Stimulated activated CD4-positive, alpha-beta T cell treated with anti-CD3 and anti-CD28 coated beads, Interleukin-15, amount 100 ng/mL, for 48 hours (primary cell): Measurements from ENCODE around the gene BCL2L11.

Source experiments
- DNase-seq, 2 donors: peaks; one replicate each; pipeline ENCODE4 v3.0.0-alpha.2; 2020; ENCODE audit warnings: low read depth in 2 of 2

Gene BCL2L11

GRCh38 chr2:111168528-111169239, 48.0 kb downstream of the BCL2L11 start:
- peak; percentile 66 to 73 for DNase-seq

DNA sequence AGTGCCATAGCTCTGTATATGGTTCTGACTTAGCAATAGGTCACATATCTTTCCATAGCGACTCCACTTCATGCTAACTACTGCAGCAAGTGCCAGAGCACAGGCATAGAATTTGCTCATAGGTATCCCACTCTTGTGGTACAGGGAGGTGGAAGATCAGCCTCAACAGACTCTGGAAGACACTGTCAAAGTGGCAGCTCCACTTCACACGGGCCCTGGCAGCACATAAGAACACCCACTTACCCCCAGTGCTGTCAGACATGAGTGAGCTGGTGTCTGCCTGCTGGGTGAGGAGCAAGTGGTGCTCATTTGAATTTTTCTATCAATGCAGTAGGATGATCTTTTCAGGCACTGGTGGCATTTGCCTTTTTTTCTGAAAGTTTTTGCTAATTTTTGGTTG, 48.6 kb downstream of the BCL2L11 start:
- DNase-seq: no peak

- DNase-seq: no peak
These were observed 49.2 kb downstream of the BCL2L11 start for GRCh38 chr2:111169924-111170323.

GRCh38 chr2:111171337-111171930, 50.7 kb downstream of the BCL2L11 start:
- no peak for DNase-seq

DNA sequence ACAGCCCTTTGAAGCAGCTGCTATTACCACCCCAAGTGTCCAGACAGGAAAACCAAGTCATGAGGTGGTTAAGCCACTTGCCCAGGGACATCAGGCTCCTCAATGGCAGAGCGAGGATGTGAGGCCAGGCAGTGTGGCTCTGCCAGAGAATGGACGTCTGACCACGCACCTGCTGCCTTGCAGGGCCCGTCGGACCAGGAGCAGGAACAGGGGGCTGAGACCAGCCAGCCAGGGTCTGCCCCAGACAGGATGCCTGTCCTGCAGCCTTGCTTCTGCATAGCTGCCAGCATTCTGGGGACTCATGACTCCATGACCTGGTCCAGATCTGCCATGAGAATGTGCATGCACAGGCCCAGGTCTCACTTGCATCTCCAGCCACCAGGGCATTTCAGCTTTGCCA, 52.0 kb downstream of the BCL2L11 start:
- no peak for DNase-seq

GRCh38 chr2:111173338-111173737, 52.6 kb downstream of the BCL2L11 start:
- DNase-seq: no peak

DNA sequence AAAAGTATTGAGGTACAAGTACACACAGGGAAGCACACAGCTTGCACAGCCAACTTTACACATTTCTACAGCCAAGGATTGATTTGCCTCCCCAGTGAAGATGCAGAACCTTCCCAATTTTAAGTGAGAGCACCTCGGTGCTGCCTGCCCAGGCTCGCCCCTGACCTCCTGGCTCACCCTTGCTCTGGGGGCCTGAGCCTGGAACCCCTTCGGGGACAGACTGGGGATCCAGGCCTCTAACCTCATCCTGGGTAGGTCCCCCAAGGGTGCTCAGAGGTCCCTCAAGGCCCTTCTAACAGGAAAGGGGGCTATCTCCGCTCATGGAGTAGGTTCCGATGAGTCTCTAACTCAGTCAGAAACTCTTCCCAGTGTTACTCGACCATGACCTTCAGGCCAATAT, 53.1 kb downstream of the BCL2L11 start:
- no peak for DNase-seq

DNA sequence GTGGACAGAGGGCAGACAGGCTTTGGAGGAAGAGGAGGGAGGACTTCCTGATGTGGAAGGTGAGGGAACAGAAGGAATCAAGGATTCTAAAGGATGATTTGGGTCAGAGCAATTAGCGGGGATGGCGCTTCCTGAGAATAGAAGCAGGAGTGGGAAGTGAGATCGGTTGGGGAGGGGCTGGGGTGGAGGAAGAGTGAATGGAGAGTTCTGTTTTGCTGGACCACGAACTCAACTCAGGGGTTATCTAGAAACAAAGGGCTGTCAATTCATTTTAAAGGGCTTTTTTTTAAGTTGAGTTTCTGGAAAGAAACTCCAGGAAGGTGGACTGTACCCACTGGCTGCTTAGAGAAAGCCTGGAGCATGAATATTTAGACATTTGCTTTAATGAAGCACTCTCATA, 54.9 kb downstream of the BCL2L11 start:
- no peak for DNase-seq

DNA sequence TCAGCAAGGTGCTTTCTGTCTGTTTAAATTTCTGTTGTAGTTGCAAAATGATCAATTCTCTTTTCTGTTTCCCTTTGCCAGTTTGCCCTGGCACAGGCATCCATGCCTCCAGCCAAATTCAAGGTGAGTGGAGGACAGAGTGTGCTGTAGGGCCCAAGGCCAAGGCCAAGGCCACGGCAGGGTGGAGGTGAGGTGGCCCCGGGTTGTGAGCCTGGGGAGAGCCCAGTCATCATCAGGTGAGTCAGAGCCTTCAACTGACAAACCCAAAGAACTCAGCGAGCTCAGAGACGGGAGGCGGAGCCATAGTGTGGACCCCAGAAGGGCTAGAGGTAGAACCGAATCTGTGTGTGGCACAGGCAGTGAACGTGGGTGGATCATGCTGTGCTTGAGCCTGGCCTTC, 55.7 kb downstream of the BCL2L11 start:
- no peak for DNase-seq

DNA sequence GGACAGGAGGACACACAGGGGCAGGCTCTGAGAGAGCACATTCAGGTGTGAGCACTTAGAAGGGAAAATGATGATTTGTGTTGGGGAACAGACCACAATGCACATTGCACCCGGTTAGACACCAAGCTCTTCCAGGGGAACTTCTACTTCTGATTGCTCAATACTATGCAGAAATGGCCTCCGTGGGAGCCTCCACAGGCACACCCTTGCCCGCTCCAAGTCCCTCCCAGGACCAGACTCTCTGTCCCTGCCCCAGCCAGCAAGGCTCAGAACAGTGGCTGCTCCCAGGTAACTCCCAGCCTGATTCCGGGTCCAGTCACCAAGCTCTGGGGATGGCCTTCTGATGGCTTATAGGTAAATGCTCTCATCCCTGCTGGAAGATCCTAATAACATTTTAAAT, 56.2 kb downstream of the BCL2L11 start:
- DNase-seq: no peak

DNA sequence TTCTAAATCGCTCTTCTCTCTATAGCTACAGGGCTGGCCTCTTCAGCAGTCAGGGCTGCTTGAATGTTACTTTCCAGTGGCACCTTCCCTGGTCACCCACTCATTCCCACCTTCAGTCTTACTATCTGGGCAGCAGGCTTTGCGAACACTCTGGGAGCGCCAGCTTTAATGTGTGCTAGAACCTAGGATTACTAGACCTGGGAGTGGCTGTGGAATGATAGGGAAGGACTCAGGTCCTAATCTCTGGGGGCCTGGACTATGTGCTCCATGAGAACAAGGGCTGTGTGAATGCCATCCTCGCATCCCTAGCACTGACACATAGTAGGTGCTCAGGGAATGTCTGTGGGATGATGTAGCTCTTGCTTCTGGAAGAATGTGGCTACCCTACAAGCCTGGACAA, 57.6 kb downstream of the BCL2L11 start:
- no peak for DNase-seq

DNA sequence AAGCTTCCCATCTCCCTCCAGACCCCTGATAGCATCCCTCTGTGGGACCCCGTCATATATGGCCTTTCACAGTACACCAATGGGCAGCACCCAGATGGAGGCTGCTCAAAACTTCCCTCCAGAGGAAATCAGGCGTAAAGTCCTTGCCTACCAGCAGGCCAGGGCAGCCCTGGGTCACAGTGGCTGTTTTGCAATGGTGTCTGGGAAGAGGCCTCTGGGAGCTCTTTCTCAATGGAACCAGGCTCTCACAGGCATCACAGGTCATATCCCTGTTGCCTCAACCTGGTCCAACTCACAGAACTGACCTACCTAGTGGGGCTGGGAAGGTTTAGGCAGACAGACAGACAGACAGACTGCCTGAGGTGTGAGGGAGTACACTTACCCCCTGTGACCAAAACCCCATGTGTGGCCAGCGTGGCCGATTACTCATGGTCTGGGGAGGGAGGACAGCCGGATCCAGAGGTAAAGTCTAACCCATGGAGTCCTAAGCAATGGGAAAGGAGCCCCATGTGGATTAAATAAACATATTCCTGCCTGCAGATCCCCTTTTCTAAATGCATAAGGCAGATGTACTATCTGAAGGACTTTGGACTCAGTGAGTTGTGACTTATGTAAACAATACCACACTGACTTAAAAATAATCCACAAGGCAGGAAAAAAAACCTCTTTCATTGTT, 58.2 kb downstream of the BCL2L11 start:
- no peak for DNase-seq

GRCh38 chr2:111182121-111182520, 61.4 kb downstream of the BCL2L11 start:
- no peak for DNase-seq

DNA sequence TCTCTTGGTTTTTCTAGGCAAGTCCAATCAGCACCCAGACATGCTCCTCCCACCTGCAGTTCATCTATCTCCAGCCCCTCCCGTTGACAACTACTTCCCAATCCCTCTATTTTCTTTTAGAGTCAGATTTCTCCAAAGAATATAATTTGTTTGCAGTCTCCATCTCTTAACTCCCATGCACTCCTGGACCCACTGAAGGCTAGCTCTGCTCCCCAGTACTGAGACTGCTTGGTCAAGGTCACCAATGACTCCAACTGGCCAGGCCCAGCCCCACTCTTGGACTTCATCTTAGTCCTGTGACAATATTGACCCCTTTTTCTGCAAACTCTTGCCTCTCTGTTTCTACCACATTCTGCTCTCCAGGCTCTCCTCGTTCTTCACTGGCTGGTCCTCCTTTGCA, 62.0 kb downstream of the BCL2L11 start:
- DNase-seq: no peak

- DNase-seq: no peak
These were observed 64.1 kb downstream of the BCL2L11 start for GRCh38 chr2:111184725-111185310.

- DNase-seq: no peak
These were observed 64.8 kb downstream of the BCL2L11 start for GRCh38 chr2:111185361-111186022.

GRCh38 chr2:111186121-111186715, 65.5 kb downstream of the BCL2L11 start:
- DNase-seq: no peak

- no peak for DNase-seq
These were observed 66.2 kb downstream of the BCL2L11 start for GRCh38 chr2:111186933-111187332.

DNA sequence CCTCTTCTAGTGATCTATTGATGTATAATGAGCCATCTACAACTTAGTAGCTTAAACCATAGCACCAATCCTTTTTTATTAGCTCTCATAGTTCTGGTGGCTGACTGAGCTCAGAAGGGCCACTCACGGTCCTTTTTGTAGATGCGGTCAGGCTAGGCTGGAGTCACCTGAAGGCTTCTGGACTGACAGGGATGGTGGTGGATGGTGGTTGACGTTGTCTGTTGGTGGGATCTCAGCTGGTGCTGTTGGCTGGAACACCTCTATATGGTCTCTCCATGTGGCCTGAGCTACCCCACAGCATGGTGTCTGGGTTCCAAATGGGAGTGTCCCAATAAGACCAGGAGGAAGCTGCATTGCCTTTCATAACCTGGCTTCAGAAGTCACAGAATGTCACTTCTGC, 68.0 kb downstream of the BCL2L11 start:
- DNase-seq: no peak

DNA sequence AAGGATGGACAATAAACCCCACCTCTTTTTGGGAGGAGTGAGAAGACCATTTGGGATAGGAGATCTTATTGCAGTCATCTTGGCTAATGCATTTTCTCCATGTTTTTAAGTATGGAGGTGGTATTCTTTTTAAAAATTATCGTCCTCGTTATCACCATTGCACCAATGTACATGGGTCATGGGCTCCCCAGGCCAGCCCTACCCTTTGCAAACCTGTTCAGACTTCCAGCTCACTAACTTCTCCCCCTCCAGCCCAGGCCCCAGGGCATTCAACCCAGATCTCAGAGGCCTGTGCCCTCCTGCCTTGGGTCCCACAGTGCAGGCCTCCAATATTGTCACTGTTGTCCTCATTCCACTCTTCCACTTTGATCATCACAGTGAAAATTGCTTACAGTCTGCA, 68.4 kb downstream of the BCL2L11 start:
- no peak for DNase-seq

GRCh38 chr2:111190816-111191540, 70.3 kb downstream of the BCL2L11 start:
- no peak for DNase-seq
